ENCODE data around the gene GDF2. TPM values are rescaled to one million over a fixed set of nuclear protein-coding genes. Genes with fewer than 3 reads are reported as not detected.

The GDF2 gene
- total RNA-seq, 1 experiment from 2014 or later: not detected

- no peaks in the 10 kb centered on the region for H3K9me3 ChIP-seq (ENCODE audit: control insufficient read depth, low read depth, low read length)
- H2BK20ac ChIP-seq (ENCODE audit: low read depth, low read length, poor library complexity, severe bottlenecking): no peak overlapping the region
- Mint-ChIP-seq H3K9me3 (no peaks in the 10 kb centered on the region), H3K4me1 (peaks cover 5 to 10% of the 10 kb centered on the region in 2 experiments; a peak in 3 of 4 replicates), H3K36me3 (ENCODE audit: insufficient read depth in 1 of 3, low read depth in 3 of 3) (no peaks in the 10 kb centered on the region), H3K27me3 (ENCODE audit: low read depth) (no peaks in the 10 kb centered on the region), H3K27ac (no peak overlapping the region; a peak in 1 of 7 replicates), H3K4me3 (no peak overlapping the region)
- H3K4me2 ChIP-seq (ENCODE audit: insufficient read depth, insufficient read length, low read length): no peak overlapping the region
- no peak overlapping the region for H3K4ac ChIP-seq (ENCODE audit: low read depth, low read length)
- no peak overlapping the region for H3K18ac ChIP-seq (ENCODE audit: insufficient read length, low read depth, low read length)
- H3K56ac ChIP-seq (ENCODE audit: insufficient read length, low read depth, low read length): no peak overlapping the region
- H4K8ac ChIP-seq (replicated peaks; ENCODE audit: insufficient read length, low read depth, low read length): no peak overlapping the region
- H3K79me2 ChIP-seq (ENCODE audit: insufficient read depth, low read length): no peaks in the 10 kb centered on the region
- no peaks in the 10 kb centered on the region for H3K27me3 ChIP-seq (ENCODE audit: insufficient read depth, low read length)
- WGBS (ENCODE audit: extremely low coverage, insufficient read length, low lambda C conversion rate): no CpG with 5 or more reads among the region's 3 CpGs
- H3K23ac ChIP-seq (ENCODE audit: insufficient read length, low read depth, low read length): no peak overlapping the region
- no peak overlapping the region for H2BK120ac ChIP-seq (ENCODE audit: low read depth, low read length, poor library complexity, severe bottlenecking)
- H2BK5ac ChIP-seq (ENCODE audit: insufficient read length, low read length): no peak overlapping the region
- H2AFZ ChIP-seq (ENCODE audit: low read length): no peak overlapping the region
- TF ChIP-seq, protein P1, sequence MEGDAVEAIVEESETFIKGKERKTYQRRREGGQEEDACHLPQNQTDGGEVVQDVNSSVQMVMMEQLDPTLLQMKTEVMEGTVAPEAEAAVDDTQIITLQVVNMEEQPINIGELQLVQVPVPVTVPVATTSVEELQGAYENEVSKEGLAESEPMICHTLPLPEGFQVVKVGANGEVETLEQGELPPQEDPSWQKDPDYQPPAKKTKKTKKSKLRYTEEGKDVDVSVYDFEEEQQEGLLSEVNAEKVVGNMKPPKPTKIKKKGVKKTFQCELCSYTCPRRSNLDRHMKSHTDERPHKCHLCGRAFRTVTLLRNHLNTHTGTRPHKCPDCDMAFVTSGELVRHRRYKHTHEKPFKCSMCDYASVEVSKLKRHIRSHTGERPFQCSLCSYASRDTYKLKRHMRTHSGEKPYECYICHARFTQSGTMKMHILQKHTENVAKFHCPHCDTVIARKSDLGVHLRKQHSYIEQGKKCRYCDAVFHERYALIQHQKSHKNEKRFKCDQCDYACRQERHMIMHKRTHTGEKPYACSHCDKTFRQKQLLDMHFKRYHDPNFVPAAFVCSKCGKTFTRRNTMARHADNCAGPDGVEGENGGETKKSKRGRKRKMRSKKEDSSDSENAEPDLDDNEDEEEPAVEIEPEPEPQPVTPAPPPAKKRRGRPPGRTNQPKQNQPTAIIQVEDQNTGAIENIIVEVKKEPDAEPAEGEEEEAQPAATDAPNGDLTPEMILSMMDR (conservative IDR thresholded peaks at IDR 0.05): no peak
- no peak overlapping the region for H2BK12ac ChIP-seq (ENCODE audit: insufficient read length, low read depth, low read length)
- H3K79me1 ChIP-seq (ENCODE audit: insufficient read depth, low read depth, low read length, poor library complexity, severe bottlenecking): no peaks in the 10 kb centered on the region
- no peak overlapping the region for H2BK15ac ChIP-seq (ENCODE audit: low read depth, low read length)
- H3K14ac ChIP-seq (ENCODE audit: insufficient read depth, low read length): no peak overlapping the region
- no peak overlapping the region for H3K27ac ChIP-seq (ENCODE audit: insufficient read length, low read depth, low read length)
- DNase-seq: no peak
- H3K9ac ChIP-seq (ENCODE audit: extremely low read depth, insufficient read length, low read length): no peak overlapping the region
- H3K23me2 ChIP-seq (ENCODE audit: insufficient read length, low read depth, low read length, poor library complexity, severe bottlenecking): no peaks in the 10 kb centered on the region
- no peak overlapping the region for H3T11ph ChIP-seq (ENCODE audit: low read length)
- H4K20me1 ChIP-seq (ENCODE audit: control insufficient read depth, insufficient read depth, insufficient read length): no peaks in the 10 kb centered on the region
- no peak overlapping the region for H2AK5ac ChIP-seq (ENCODE audit: insufficient read length, low read length)
- H3K4me1 ChIP-seq (ENCODE audit: insufficient read depth, low read length): no peaks in the 10 kb centered on the region
- no peak overlapping the region for H4K5ac ChIP-seq (ENCODE audit: insufficient read length, low read depth, low read length)
- no peak overlapping the region for H4K91ac ChIP-seq (ENCODE audit: insufficient read length, low read depth, low read length)
Measured at GRCh38 chr10:47358457-47358856, 36.2 kb downstream of the GDF2 start.
